Endothelial cell (in vitro differentiated cells): ENCODE data around the gene FOXQ1. TPM values are rescaled to one million over a fixed set of nuclear protein-coding genes. Genes with fewer than 3 reads are reported as not detected.

Experiments
- DNase-seq: peaks from one replicate; pipeline ENCODE4 v3.0.0; 2021; ENCODE audit warnings: low spot score
- H3K27ac Mint-ChIP-seq: one replicate; pipeline ENCODE4 v1.8.0; 2021; ENCODE audit warnings: mixed read lengths, inconsistent platforms; ENCODE audit not compliant: unreplicated experiment
- H3K27me3 Mint-ChIP-seq: one replicate; pipeline ENCODE4 v1.8.0; 2021; ENCODE audit warnings: mild to moderate bottlenecking, moderate library complexity, mixed read lengths, inconsistent platforms; ENCODE audit not compliant: unreplicated experiment
- H3K36me3 Mint-ChIP-seq: one replicate; pipeline ENCODE4 v1.8.0; 2021; ENCODE audit warnings: mild to moderate bottlenecking, low read depth, mixed read lengths, inconsistent platforms; ENCODE audit not compliant: unreplicated experiment
- H3K4me1 Mint-ChIP-seq: one replicate; pipeline ENCODE4 v1.8.0; 2021; ENCODE audit warnings: mild to moderate bottlenecking, mixed read lengths, inconsistent platforms; ENCODE audit not compliant: unreplicated experiment
- H3K4me3 Mint-ChIP-seq: one replicate; pipeline ENCODE4 v1.8.0; 2021; ENCODE audit warnings: mild to moderate bottlenecking, mixed read lengths, inconsistent platforms; ENCODE audit not compliant: unreplicated experiment
- H3K9me3 Mint-ChIP-seq: one replicate; pipeline ENCODE4 v1.8.0; 2021; ENCODE audit warnings: mixed read lengths, inconsistent platforms; ENCODE audit not compliant: unreplicated experiment
- total RNA-seq: library from RNA; stranded (reverse); fragmentation: NEBNext Ultra II Directional; extraction: Animal tissue kit (Norgen Biotek cat#: 25700); gene quantifications from one replicate; pipeline ENCODE4 v1.2.1, GENCODE V29; 2021; ENCODE audit not compliant: unreplicated experiment
- TF ChIP-seq, protein P1 (sequence below): fragments of 200-600 bp; sonication (generic); IDR thresholded peaks from one replicate; pipeline ENCODE4 v1.5.0; 2021; ENCODE audit warnings: antibody characterized with exemption; ENCODE audit not compliant: unreplicated experiment

Gene FOXQ1
- total RNA-seq, 1 donor from 2014 or later: 0.67 TPM

GRCh38 chr6:1362643-1363042 is 50.7 kb downstream of the FOXQ1 start:
- H3K9me3 Mint-ChIP-seq: no peaks in the 10 kb centered on the region
- TF ChIP-seq, protein P1, sequence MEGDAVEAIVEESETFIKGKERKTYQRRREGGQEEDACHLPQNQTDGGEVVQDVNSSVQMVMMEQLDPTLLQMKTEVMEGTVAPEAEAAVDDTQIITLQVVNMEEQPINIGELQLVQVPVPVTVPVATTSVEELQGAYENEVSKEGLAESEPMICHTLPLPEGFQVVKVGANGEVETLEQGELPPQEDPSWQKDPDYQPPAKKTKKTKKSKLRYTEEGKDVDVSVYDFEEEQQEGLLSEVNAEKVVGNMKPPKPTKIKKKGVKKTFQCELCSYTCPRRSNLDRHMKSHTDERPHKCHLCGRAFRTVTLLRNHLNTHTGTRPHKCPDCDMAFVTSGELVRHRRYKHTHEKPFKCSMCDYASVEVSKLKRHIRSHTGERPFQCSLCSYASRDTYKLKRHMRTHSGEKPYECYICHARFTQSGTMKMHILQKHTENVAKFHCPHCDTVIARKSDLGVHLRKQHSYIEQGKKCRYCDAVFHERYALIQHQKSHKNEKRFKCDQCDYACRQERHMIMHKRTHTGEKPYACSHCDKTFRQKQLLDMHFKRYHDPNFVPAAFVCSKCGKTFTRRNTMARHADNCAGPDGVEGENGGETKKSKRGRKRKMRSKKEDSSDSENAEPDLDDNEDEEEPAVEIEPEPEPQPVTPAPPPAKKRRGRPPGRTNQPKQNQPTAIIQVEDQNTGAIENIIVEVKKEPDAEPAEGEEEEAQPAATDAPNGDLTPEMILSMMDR: no peak
- H3K4me3 Mint-ChIP-seq: no peak overlapping the region

GRCh38 chr6:1363298-1363697 is 51.4 kb downstream of the FOXQ1 start:
- TF ChIP-seq, protein P1: no peak
- Mint-ChIP-seq H3K9me3 (peaks cover under 1% of the 10 kb centered on the region), H3K4me3 (no peak overlapping the region), H3K27me3 (peaks cover 2% of the 10 kb centered on the region), H3K36me3 (no peaks in the 10 kb centered on the region), H3K4me1 (peaks cover 27% of the 10 kb centered on the region), H3K27ac (no peak overlapping the region)
- no peak for DNase-seq

More at GRCh38 chr6:1362643-1363042, 50.7 kb downstream of the FOXQ1 start:
- H3K27me3 Mint-ChIP-seq: no peaks in the 10 kb centered on the region
- H3K36me3 Mint-ChIP-seq: no peaks in the 10 kb centered on the region
- DNase-seq: no peak
- no peak overlapping the region for H3K27ac Mint-ChIP-seq
- peaks cover 27% of the 10 kb centered on the region for H3K4me1 Mint-ChIP-seq

DNA sequence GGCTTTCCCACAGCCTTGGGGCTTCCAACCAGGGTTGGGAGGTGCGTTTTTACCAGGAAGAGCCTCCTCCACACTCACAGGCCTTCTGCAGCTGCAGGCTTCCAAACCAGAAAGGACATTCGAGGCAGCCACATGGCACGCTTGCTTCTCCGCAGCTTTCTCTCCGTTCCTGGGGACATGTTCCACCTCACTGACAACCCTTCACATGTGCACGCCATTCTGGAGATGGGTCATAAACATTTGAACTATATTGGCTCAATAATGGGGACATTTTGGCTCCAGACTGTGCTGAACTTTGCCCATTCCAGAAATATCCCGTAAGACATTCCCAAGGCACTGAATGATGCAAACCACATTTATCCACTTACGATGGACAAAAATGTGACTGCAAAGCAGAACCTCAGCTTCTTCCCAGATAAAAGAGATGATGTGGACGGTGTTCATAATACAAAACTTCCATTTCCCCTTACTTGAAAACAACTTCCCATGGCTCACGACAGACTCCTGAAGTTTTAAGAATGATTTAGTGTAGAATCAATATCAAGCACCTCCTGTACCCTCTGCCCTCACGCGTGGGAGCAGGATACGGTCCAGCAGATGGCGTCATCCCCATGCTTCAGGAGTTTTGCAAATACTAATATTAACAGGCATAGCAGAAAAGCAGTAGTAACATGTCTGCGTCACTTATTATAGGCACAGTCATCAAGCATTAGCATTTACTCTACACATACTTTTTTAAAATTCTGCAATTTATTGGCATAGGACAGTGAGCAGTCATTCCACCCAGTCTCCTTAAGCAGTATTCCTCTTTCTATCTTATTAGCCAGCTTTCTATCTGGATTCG is 52.1 kb downstream of the FOXQ1 start:
- peaks cover 4% of the 10 kb centered on the region for H3K27me3 Mint-ChIP-seq
- H3K4me1 Mint-ChIP-seq: peaks cover 27% of the 10 kb centered on the region
- TF ChIP-seq, protein P1: peak; percentile 13
- H3K36me3 Mint-ChIP-seq: no peaks in the 10 kb centered on the region
- no peak overlapping the region for H3K27ac Mint-ChIP-seq
- peaks cover 5% of the 10 kb centered on the region for H3K9me3 Mint-ChIP-seq
- peak; percentile 52 for DNase-seq
- no peak overlapping the region for H3K4me3 Mint-ChIP-seq

Other genes with a start within 250 kb of the FOXQ1 start
- not detected for gene FOXF2, start 77.5 kb downstream of the FOXQ1 start, total RNA-seq